CD4-positive, alpha-beta T cell treated with Interleukin-17A for 4 hours (primary cell): ENCODE results near the gene CDAN1.
A peak's percentile ranks its signal among the peaks of the same experiment; 100 is the strongest.
"Not testable (repeated sequence)": the region's sequence is repeated elsewhere in the genome, so short reads cannot be mapped to it uniquely, and the experiment has no call there.

ENCODE experiments used
- DNase-seq: peaks from one replicate; pipeline ENCODE4 v3.0.0-alpha.2; 2020; ENCODE audit warnings: mixed read lengths

CDAN1 gene

DNA sequence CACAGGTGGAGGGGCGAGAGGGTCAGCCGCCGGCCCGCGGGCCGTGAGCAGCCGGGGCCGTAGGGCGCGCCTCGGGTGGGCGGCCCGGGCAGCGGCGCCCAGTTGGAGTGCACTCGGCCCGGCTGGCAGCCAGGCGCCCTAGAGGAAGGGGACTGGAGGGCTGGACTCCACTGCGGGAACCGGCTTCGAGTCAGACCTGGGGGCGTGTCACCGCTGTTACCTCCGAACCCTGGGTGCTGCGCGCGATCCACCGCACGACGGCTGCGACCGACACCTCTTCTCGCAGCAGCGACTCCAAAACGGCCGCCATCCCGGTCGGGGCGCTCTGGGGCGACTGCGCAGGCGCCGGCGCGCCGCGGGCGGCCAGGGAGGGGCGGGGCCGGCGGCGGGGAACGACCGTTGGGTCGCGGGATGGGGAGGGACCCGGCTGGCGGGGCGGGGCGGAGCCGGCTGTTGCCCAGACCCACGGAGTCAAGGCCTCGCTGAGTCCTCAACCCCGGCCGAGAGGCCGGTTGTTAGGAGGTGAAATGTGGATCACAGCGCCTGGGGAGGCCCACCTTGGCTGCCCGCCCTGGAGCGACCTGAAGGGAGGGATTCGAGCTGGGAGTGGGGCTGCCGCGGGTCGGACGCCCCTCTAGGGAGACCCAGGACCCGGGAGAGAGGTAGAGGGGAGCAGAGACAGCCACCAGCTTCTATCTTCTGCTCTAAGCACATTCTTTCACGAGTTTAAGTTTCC, at the start of gene CDAN1:
Gene CDAN1, minus strand, starts transcription at position 336 of the 736 bp plus-strand sequence. Its CDS starts 26 bp downstream, at position 310.
- DNase-seq: peak; percentile 96

GRCh38 chr15:42785569-42785968, 48.6 kb upstream of the CDAN1 start:
- no peak for DNase-seq

DNA sequence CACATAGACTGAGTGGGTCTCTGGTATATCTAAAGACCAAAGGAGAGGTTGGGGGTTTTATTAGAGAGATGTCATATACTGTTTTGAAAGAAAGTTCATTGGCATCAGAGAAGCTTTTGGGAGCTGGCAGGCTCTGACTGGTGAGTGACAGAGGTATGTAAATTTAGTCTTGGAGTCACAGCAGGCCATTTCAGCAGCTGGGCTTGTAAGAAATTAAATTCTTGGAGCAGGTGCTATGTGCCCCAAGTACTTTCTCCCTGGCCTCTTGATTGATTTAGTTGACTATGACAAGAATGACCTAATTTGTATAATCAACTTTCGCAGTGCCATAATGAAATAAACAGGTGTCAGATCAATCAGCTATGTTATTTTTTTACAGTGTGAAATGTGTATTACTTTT, 47.8 kb upstream of the CDAN1 start:
- DNase-seq: no peak

DNA sequence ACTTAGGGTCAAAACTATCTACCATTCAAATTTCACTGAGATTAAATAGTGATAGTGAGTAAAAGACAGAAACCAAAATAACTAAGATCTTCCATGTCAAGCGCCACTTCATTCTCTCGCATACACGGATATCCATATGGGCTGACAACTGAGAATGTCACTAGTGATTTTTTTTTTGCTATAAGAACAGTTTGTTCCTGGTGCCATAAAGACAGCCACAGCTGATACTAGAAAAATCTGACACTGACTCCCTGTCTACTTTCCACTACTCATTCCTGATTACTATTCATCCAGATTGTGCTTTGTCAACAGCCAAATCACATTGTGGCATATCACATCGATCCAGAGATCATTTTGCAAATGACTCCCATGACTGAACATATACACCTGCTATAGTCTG, 45.8 kb upstream of the CDAN1 start:
- DNase-seq: no peak

DNA sequence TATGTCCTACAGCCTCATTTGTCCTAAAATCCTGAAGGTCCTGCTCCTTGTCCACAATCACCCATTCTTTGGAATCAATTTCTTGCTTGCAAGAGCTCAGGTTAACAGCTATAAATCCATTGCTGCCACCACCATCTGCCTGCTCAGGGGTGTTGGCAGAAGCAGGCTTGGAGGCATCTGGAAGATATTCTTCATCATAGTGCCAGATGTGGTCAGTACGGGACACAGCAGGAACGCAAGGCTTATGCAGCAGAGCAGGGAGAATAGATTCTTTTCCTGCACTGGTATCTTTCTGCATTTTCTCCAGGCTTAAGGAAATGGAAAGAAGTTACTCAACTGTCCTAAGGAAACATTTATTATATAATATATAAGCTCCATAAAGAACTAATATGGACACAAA, 38.5 kb upstream of the CDAN1 start:
- no peak for DNase-seq

- DNase-seq: no peak
These were observed 36.0 kb upstream of the CDAN1 start for GRCh38 chr15:42772901-42773300.

- no peak for DNase-seq
These were observed 35.2 kb upstream of the CDAN1 start for GRCh38 chr15:42772144-42772543.

DNA sequence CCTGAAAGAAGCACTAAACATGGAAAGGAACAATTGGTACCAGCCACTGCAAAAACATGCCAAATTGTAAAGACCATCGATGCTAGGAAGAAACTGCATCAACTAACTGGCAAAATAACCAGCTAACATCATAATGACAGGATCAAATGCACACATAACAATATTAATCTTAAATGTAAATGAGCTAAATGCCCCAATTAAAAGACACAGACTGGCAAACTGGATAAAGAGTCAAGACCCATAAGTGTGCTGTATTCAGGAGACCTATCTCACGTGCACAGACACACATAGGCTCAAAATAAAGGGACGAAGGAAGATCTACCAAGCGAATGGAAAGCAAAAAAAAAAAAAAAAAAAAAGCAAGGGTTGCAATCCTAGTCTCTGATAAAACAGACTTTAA, 29.2 kb upstream of the CDAN1 start:
- DNase-seq: not testable (repeated sequence)

GRCh38 chr15:42764154-42764731, 27.3 kb upstream of the CDAN1 start:
- DNase-seq: not testable (repeated sequence)

DNA sequence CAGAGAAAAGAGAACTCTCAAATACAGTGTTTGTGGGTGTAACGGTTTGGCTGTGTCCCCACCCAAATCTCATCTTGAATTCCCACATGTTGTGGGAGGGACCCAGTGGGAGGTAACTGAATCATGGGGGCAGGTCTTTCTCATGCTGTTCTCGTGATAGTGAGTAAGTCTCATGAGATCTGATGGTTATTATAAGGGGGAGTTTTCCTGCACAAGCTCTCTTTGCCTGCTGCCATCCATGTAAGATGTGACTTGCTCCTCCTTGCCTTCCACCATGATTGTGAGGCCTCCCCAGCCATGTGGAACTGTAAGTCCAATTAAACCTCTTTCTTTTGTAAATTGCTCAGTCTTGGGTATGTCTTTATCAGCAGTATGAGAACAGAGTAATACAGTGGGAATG, 24.9 kb upstream of the CDAN1 start:
- not testable (repeated sequence) for DNase-seq

GRCh38 chr15:42760759-42761158, 23.8 kb upstream of the CDAN1 start:
- DNase-seq: no peak

DNA sequence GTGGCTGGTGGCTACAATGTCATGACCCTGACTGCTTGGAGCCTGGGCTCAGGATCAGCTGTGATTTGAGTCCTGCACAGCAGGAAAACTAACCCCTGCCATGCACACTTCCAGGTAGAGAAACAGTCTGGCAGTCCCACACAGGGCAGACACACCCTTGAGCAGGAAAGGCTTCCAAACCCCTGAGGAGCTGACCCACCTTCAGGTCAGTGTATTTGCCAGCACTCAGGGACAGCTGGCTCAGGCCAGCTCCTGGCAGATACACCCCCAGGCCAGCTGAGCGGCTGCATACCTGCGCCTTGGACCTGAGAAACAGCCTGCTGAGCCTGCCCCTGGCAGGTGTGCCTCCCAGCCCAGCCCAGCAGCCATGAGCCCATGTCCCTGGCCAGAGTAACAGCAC, 22.2 kb upstream of the CDAN1 start:
- no peak for DNase-seq

DNA sequence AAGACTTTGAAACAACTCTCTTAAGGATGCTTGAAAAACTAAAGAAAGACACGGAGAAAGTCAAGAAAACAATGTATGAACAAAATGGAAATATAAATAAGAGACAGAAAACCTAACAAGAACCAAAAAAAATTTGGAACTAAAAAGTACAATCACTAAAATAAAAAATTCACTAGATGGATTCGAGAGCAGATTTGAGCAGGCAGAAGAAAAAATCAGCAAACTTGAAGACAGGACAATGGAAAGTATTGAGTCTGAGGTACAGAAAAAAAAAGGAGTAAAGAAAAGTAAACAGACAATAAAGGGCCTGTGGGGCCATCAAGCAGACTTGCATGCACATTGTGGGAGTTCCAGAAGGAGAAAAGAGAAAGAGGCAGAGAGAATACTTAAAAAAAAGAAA, 13.4 kb upstream of the CDAN1 start:
- no peak for DNase-seq

DNA sequence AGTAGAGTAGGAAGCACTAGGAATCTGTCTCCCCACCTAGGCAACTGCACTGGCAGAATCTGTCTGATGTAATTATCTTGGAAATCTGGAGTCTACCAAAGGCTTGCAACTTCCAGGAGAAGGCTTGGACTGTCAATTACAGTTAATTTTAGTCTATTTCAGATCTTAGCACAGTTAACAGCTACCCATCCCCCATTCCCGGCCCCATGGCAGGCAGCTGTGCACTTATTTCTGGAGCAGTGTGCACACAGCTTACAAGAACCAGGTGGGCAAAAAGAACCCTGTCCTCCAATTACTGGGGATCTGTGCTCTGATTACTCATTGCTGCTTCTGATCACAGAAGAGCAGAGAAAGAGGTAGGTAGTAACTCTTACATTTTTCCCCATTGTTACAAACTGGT, 12.3 kb upstream of the CDAN1 start:
- no peak for DNase-seq

- DNase-seq: no peak
These were observed 7.3 kb upstream of the CDAN1 start for GRCh38 chr15:42744195-42744594.

DNA sequence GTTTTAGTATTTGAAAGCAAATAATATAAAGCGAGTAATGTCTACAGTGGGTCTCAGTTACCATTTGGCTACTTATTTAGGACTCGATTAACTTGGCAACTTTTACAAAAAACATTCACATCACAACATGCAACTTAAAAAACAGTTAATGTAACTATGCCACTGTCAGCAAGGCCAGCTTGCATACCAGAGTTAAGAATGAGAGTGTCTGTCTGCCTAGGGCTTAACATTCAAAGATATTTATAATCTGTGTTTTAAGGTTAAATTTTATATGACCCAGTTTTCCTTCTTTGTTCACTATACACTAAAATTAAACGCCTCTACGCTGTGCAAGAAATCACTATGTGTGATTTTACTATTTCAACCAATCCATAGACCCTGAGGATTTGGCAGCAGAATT, 5.2 kb upstream of the CDAN1 start:
- DNase-seq: no peak

DNA sequence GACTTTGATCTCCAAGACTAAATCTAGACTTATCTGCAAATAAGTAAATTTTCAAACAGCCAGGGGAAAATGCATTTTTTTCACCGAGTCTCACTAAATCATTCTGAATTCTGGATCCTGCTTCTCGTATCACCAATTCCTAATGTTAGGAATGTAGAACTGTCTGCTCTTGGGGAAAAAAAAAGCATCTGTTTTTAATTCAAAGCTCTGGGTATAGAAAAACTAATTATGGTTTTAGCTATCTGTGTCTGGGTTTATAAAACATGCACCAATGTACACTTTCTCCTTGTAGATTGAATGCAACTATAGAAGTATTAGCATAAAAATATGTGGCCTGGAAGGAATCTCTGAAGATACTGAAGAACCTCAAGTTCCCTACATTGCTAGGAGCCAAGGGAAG, 4.8 kb upstream of the CDAN1 start:
- no peak for DNase-seq

DNA sequence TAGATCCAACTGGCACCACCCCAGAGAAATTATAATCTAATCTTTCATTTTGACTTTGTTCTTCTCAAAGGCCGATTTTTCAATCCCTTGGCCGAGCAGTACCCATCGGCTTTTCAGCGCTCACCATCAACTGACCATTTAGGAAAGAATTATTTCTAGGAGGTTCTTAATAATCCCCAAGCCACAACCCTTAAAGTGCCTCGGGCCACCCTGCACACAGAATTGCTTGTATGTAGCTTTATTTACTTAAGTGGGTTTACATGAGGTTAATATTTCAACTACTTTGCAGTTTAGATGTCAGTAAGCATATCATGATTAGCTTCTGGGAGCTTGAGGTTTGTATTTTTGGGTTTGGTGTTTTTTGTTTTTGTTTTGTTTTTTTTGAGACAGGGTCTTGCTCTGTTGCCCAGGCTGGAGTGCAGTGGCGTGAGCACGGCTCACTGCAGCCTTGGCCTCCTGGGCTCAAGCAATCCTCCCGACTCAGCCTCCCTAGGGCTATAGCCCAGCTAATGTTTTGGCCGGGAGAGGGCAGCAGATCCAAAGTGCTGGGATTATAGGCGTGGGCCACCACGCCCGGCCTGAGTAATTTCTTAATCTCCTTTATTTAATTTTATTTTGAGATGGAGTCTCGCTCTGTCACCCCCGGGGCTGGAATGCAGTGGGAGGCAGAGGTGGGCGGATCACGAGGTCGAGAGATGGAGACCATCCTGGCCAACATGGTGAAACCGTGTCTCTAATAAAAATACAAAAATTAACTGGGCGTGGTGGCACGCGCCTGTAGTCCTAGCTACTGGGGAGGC, 801 bp upstream of the CDAN1 start:
- no peak for DNase-seq

DNA sequence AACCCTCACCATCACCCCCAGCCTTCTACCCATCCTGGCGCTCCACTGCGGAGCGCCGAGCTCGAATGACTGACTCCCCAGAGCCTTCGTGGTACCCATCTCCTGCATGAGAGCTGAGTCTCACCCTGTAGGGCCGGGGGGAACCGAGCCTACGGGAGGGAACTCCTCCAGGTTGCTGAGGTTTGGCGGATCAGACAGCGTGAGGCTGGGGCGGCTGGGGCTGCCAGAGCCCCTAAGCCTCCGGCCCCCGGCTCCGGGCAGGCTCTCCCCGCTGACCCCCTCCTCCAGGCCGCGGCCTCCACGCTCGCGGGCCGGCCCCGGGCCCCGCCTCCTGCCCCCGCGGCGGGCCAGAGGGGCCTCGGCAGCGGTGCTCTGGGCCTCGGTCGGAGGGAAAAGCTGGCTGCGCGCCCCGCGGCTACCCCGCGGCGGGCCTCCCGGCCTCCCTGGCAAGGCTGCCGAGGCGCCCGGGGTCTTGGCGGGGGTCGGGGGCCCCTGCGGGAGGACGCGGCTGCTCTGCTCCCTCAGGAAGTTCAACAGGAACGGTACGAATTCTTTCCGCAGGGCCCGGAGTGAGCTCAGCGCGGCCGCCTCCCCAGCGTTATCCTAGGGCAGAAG, 643 bp downstream of the CDAN1 start:
- DNase-seq: peak; percentile 29

- DNase-seq: no peak
These were observed 1.4 kb downstream of the CDAN1 start for GRCh38 chr15:42735382-42736165.

DNA sequence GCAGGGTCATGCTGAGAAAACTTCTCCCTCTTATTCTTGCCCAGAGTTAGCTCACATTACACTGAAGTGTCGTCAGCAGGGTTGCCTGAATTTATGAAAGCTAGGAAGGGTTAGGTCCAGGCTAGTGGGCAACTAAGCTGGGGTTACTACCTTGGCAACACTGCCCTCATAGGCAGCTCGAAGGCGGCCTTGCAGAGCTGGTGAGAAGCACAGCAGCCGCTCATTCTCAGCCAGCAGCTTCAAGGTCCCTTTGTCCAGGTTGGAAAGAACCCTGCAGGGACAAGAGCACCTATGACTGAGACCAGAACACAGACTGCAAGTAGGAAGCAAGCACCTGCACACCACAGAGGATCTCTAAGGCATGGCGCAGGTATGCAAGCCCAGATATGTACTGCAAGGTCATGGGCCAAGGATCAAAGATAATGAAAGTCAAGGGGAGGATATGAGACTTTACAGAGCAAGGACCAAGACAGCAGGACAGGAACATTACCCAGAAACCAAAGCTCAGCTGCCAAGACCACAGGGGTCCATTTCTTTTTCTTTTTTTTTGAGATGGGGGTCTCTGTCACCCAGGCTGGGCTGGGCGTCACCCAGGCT, 2.8 kb downstream of the CDAN1 start:
- no peak for DNase-seq

- DNase-seq: no peak
These were observed 3.9 kb downstream of the CDAN1 start for GRCh38 chr15:42733027-42733426.
